Peyer's patch (tissue), 4 donors: ENCODE results near the gene PELI2. TPM values are rescaled to one million over a fixed set of nuclear protein-coding genes. Genes with fewer than 3 reads are reported as not detected.

Source experiments
- DNase-seq, 3 donors: peaks; one replicate each; pipeline ENCODE4 v3.0.0-alpha.2; 2017 to 2019
- H3K27ac ChIP-seq, 4 donors: fragments of 200-600 bp; sonication (generic); one replicate each; pipeline ENCODE4 v1.5.1; 2016 to 2019
- H3K27me3 ChIP-seq, 2 donors: fragments of 200-600 bp; sonication (generic); one replicate each; pipeline ENCODE4 v1.5.1; 2019
- H3K36me3 ChIP-seq, 3 donors: fragments of 200-600 bp; sonication (generic); one replicate each; pipeline ENCODE4 v1.5.1; 2016 to 2019
- H3K4me1 ChIP-seq, 4 donors: fragments of 200-600 bp; sonication (generic); one replicate each; pipeline ENCODE4 v1.5.1; 2016 to 2019
- H3K4me3 ChIP-seq, 4 donors: fragments of 200-600 bp; sonication (generic); 1 replicate in 3 of 4; 2 replicates in 1 of 4; pipeline ENCODE4 v1.5.1; 2016 to 2019; ENCODE audit warnings: mild to moderate bottlenecking in 1 of 4
- H3K9me3 ChIP-seq, 4 donors: fragments of 200-600 bp; sonication (generic); one replicate each; pipeline ENCODE4 v1.5.1; 2016 to 2019; ENCODE audit warnings: mild to moderate bottlenecking in 1 of 4
- POLR2A ChIP-seq, 2 donors: fragments of 450-650 bp; IDR thresholded peaks; one replicate each; pipeline ENCODE4 v1.5.1; 2017; ENCODE audit warnings: antibody characterized with exemption in 2 of 2, mild to moderate bottlenecking in 2 of 2, moderate library complexity in 2 of 2
- total RNA-seq, 4 donors: library from RNA; depleted of rRNA; stranded (reverse); fragments of >200 nt; gene quantifications; one replicate each; pipeline ENCODE4 v1.1.0, GENCODE V29; 2016
- TF ChIP-seq, protein P1 (sequence below), 6 experiments: fragments of 450-650 bp in 4 of 6; fragments of 200-600 bp in 2 of 6; sonication (generic) in 1 of 6; IDR thresholded peaks; one replicate each; pipeline ENCODE4 v1.5.1; 2017 to 2019; ENCODE audit warnings: antibody characterized with exemption in 6 of 6, mild to moderate bottlenecking in 3 of 6, moderate library complexity in 1 of 6

PELI2 gene
- total RNA-seq, 4 donors from 2014 or later = 15.2 to 28.9 (median 18.6) TPM

DNA sequence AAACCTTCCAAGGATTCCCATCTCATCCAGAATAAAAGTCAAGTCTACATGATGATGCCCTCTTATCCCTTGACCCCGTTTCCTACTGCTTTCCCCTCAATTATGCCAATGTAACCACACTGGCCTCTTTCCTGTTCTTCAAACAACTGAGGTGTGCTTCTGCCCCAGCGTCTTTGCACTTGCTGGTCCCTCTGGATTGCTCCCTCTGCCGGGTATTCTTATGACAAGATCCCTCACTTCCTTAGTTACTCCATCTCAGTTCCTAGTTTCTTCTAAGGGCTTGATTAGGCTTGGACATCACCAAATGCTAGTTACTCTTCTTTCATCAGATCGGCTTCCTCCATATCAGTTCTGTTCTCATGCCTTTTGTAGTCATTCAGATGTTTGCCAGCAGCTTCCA is 32.7 kb upstream of the PELI2 start:
- no peaks in the 10 kb centered on the region for H3K9me3 ChIP-seq
- no peaks in the 10 kb centered on the region for H3K36me3 ChIP-seq
- TF ChIP-seq POLR2A (IDR thresholded peaks at IDR 0.05) = no peak
- TF ChIP-seq, protein P1, sequence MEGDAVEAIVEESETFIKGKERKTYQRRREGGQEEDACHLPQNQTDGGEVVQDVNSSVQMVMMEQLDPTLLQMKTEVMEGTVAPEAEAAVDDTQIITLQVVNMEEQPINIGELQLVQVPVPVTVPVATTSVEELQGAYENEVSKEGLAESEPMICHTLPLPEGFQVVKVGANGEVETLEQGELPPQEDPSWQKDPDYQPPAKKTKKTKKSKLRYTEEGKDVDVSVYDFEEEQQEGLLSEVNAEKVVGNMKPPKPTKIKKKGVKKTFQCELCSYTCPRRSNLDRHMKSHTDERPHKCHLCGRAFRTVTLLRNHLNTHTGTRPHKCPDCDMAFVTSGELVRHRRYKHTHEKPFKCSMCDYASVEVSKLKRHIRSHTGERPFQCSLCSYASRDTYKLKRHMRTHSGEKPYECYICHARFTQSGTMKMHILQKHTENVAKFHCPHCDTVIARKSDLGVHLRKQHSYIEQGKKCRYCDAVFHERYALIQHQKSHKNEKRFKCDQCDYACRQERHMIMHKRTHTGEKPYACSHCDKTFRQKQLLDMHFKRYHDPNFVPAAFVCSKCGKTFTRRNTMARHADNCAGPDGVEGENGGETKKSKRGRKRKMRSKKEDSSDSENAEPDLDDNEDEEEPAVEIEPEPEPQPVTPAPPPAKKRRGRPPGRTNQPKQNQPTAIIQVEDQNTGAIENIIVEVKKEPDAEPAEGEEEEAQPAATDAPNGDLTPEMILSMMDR (IDR thresholded peaks at IDR 0.05) = no peak
- H3K4me3 ChIP-seq = no peak overlapping the region
- peaks cover 0 to 11% (median 0%) of the 10 kb centered on the region in 4 donors for H3K4me1 ChIP-seq
- no peak for DNase-seq
- no peak overlapping the region for H3K27ac ChIP-seq
- H3K27me3 ChIP-seq = no peaks in the 10 kb centered on the region

DNA sequence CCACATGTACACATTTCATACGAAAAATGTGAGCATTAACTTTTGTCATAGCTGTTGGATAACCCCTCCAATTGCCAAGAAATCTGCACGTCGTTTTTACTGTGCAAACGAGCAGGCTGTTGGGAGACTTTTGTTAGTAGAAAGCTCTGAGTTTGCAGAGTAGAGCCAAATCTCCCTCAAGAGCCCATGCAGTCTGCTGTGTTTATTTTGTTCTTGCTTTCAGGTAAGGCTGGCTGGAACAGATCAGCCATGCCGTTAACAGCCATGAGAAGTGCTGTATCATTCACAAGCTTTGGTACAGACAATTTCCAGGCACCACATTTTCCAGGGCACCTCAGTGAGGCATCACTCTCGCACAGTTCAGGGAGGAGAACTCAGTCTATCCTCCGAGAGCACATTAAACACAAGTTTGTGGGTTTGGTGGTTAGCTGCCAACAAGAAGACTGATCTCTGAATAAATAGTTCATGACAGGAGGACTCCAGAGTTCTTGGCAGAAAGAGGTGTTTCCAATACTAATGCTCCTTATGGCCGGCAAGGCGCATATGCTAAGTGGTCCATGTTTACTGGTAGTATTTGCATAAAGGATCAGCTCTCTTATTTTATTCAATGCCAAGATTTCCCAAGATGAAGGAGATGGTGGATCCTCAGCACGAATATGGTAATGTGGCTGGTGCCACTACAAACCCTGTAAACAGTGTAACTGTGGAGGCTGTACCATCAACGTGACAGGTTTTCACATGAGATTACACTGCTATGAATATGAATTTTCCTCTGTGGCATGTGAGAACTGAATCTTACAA is 30.3 kb upstream of the PELI2 start:
- no peaks in the 10 kb centered on the region for H3K36me3 ChIP-seq
- peaks cover 0 to 8% (median 0%) of the 10 kb centered on the region in 4 donors for H3K4me1 ChIP-seq
- peak overlapping the region in 2 of 4 donors; percentile 18 to 45 for H3K27ac ChIP-seq
- no peak for TF ChIP-seq POLR2A (IDR thresholded peaks at IDR 0.05)
- TF ChIP-seq, protein P1 (IDR thresholded peaks at IDR 0.05) = no peak
- H3K4me3 ChIP-seq = no peak overlapping the region
- no peaks in the 10 kb centered on the region for H3K9me3 ChIP-seq
- H3K27me3 ChIP-seq = no peaks in the 10 kb centered on the region
- no peak for DNase-seq

DNA sequence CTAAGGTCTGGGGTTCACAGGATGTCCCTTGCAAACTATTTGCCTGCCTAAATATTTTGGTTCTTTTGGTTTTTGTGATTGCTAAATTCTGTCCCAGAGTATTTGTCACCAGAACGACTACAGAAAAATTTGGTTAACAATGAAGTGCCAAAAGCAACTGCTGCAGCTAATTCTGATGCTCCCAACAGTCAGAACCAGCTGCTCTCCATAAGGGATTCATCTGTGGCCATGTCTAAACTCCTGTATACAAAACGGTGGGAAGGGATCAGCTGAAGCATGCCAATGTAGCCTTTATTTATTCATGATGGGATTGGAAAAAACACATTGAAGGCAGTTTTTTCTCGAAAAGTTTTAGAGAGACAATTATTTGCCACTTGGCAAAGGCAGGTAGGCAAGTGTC is 29.3 kb upstream of the PELI2 start:
- H3K36me3 ChIP-seq = no peaks in the 10 kb centered on the region
- no peaks in the 10 kb centered on the region for H3K27me3 ChIP-seq
- no peak for DNase-seq
- H3K27ac ChIP-seq = peak overlapping the region in 1 of 4 donors; percentile 45
- no peak for TF ChIP-seq POLR2A (IDR thresholded peaks at IDR 0.05)
- TF ChIP-seq, protein P1 (IDR thresholded peaks at IDR 0.05) = no peak
- no peaks in the 10 kb centered on the region for H3K9me3 ChIP-seq
- peaks cover 0 to 8% (median 0%) of the 10 kb centered on the region in 4 donors for H3K4me1 ChIP-seq
- H3K4me3 ChIP-seq = no peak overlapping the region

DNA sequence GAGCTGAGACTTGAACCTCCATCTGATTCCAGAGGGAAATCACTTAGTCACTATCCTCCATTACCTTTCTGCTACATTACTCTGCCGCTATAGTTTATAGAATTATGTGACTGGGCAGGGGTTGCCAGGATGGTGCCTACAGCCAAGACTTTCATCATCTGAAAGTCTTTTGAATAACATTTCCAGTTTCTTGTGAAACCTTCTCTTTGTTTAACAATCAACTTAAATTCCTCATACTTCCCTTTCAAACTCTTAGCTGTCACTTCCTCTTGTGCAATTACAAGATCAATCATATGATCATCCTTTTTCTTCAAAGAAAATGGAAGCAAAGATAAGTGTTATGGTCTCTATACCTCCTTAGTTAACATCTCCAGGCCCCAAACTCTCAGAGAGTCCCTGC is 25.4 kb upstream of the PELI2 start:
- Histone ChIP-seq H3K4me3 (no peak overlapping the region), H3K27me3 (no peaks in the 10 kb centered on the region), H3K27ac (no peak overlapping the region), H3K9me3 (no peaks in the 10 kb centered on the region), H3K4me1 (peaks cover 0 to 1% (median 0%) of the 10 kb centered on the region in 4 donors), H3K36me3 (no peaks in the 10 kb centered on the region)
- TF ChIP-seq POLR2A (IDR thresholded peaks at IDR 0.05) = no peak
- TF ChIP-seq, protein P1 (IDR thresholded peaks at IDR 0.05) = no peak
- no peak for DNase-seq

DNA sequence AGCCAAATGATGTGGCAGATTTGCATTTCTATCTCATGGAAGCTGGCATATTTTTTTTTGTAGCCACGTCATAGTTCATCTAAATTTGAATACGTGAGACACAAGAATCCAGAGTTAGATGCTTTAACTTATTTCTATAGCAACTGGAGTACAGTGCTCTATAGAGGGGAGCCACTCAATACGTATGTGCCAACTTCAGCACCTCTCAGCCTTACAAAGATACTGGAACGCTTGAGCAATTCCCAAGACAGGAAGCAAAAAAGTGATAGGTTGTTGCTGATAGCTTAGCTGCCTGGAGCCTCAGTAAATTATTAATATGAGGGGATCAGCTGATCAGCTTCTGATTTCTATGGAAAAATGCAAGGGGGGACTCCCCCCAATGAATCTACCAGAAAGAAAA is 24.1 kb upstream of the PELI2 start:
- H3K27me3 ChIP-seq = no peaks in the 10 kb centered on the region
- no peak overlapping the region for H3K4me3 ChIP-seq
- H3K4me1 ChIP-seq = no peaks in the 10 kb centered on the region
- TF ChIP-seq, protein P1 (IDR thresholded peaks at IDR 0.05) = no peak
- no peak for TF ChIP-seq POLR2A (IDR thresholded peaks at IDR 0.05)
- DNase-seq = no peak
- no peaks in the 10 kb centered on the region for H3K9me3 ChIP-seq
- no peaks in the 10 kb centered on the region for H3K36me3 ChIP-seq
- H3K27ac ChIP-seq = no peak overlapping the region
